Measurements from ENCODE around the gene COG5. TPM values are rescaled to one million over a fixed set of nuclear protein-coding genes. Genes with fewer than 3 reads are reported as not detected.

Gene COG5
- total RNA-seq, 1 experiment from 2014 or later = 29.1 TPM

- no peaks in the 10 kb centered on the region for H3K36me3 ChIP-seq (ENCODE audit: control insufficient read depth, insufficient read depth, low read length)
- H3K4me1 ChIP-seq (ENCODE audit: control insufficient read depth, insufficient read depth, low read length) = peaks cover 9% of the 10 kb centered on the region; the same call in 1 of the 2 replicates
- CTCF ChIA-PET = no interaction called here
- intact Hi-C loops (cut with micrococcal nuclease; ENCODE audit: unreplicated experiment) = no loop called here
- POLR2A ChIA-PET = no interaction called here
- TF ChIP-seq REST (IDR thresholded peaks at IDR 0.05; ENCODE audit: insufficient read depth in 1 of 2, low read depth in 2 of 2, low read length in 1 of 2) = no peak
- no peak for TF ChIP-seq POLR2AphosphoS5 (IDR thresholded peaks at IDR 0.05; ENCODE audit: low read depth, low read length)
- no peak for TF ChIP-seq CTCF (IDR thresholded peaks at IDR 0.05)
- no peak for TF ChIP-seq SIN3A (IDR thresholded peaks at IDR 0.05; ENCODE audit: borderline replicate concordance, insufficient read depth, low read depth, low read length)
- TF ChIP-seq TCF7L2 (IDR thresholded peaks at IDR 0.05; ENCODE audit: low read depth, low read length) = no peak
- H3K27ac ChIP-seq (ENCODE audit: low read length) = no peak overlapping the region
- DNase-seq (ENCODE audit: low read depth, low spot score) (no peak), ATAC-seq (no peak)
- no peaks in the 10 kb centered on the region for H3K27me3 ChIP-seq (ENCODE audit: control insufficient read depth, insufficient read depth, low read length)
- BruUV-seq (replicated peaks) = no TSS peak
- no peaks in the 10 kb centered on the region for H3K9me3 ChIP-seq (ENCODE audit: control insufficient read depth, insufficient read depth, low read depth, low read length)
- in situ Hi-C loops (cut with HindIII; ENCODE audit: low pct_unique_long_range_greater_than_20kb, low sequenced_read_pairs) = no loop called here
- no peak overlapping the region for H3K4me3 ChIP-seq (ENCODE audit: low read depth in 2 of 2, low read length in 2 of 2)
Measured at GRCh38 chr7:107383203-107383602, 180.5 kb downstream of the COG5 start.

GRCh38 chr7:107381453-107381852 is 182.3 kb downstream of the COG5 start:
- CTCF ChIA-PET = no interaction called here
- no peak overlapping the region for H3K4me3 ChIP-seq (ENCODE audit: low read depth in 2 of 2, low read length in 2 of 2)
- DNase-seq (ENCODE audit: low read depth, low spot score) = no peak
- H3K4me1 ChIP-seq (ENCODE audit: control insufficient read depth, insufficient read depth, low read length) = no peaks in the 10 kb centered on the region
- POLR2A ChIA-PET = no interaction called here
- H3K27me3 ChIP-seq (ENCODE audit: control insufficient read depth, insufficient read depth, low read length) = no peaks in the 10 kb centered on the region
- no peak overlapping the region for H3K27ac ChIP-seq (ENCODE audit: low read length)
- in situ Hi-C loops (cut with HindIII; ENCODE audit: low pct_unique_long_range_greater_than_20kb, low sequenced_read_pairs) (no loop called here), intact Hi-C loops (cut with micrococcal nuclease; ENCODE audit: unreplicated experiment) (no loop called here)
- H3K9me3 ChIP-seq (ENCODE audit: control insufficient read depth, insufficient read depth, low read depth, low read length) = no peaks in the 10 kb centered on the region
- TF ChIP-seq SIN3A (IDR thresholded peaks at IDR 0.05; ENCODE audit: borderline replicate concordance, insufficient read depth, low read depth, low read length) (no peak), REST (IDR thresholded peaks at IDR 0.05; ENCODE audit: insufficient read depth in 1 of 2, low read depth in 2 of 2, low read length in 1 of 2) (no peak), POLR2AphosphoS5 (IDR thresholded peaks at IDR 0.05; ENCODE audit: low read depth, low read length) (no peak), CTCF (IDR thresholded peaks at IDR 0.05) (no peak), TCF7L2 (IDR thresholded peaks at IDR 0.05; ENCODE audit: low read depth, low read length) (no peak)
- no peak for ATAC-seq
- H3K36me3 ChIP-seq (ENCODE audit: control insufficient read depth, insufficient read depth, low read length) = no peaks in the 10 kb centered on the region
- no TSS peak for BruUV-seq (replicated peaks)
